Heart left ventricle (tissue), 16 donors: Measurements from ENCODE around the gene GET4. TPM values are rescaled to one million over a fixed set of nuclear protein-coding genes. Genes with fewer than 3 reads are reported as not detected.
A peak's percentile ranks its signal among the peaks of the same experiment; 100 is the strongest.

Experiments
- ATAC-seq, 4 donors: fragments of 200-7000 bp; cut with Tn5 transposase; one replicate each; pipeline ENCODE4 v1.9.1; 2020 to 2022; ENCODE audit warnings: moderate library complexity in 4 of 4, mild to moderate bottlenecking in 3 of 4, moderate number of reproducible peaks in 1 of 4
- DNase-seq, 5 donors: peaks; one replicate each; pipeline ENCODE4 v3.0.0-alpha.2; 2020
- H3K27ac ChIP-seq, 12 donors: fragments of 200-600 bp; sonication (generic) in 4 of 12; one replicate each; pipeline versions ENCODE4 v1.5.0 to v1.8.0; 2016 to 2022; ENCODE audit warnings: mild to moderate bottlenecking in 2 of 12
- H3K27me3 ChIP-seq, 9 donors: fragments of 200-600 bp; sonication (generic) in 2 of 9; one replicate each; pipeline versions ENCODE4 v1.5.1 to v1.8.0; 2016 to 2022; ENCODE audit warnings: mild to moderate bottlenecking in 3 of 9
- H3K36me3 ChIP-seq, 9 donors: fragments of 200-600 bp; sonication (generic) in 2 of 9; one replicate each; pipeline versions ENCODE4 v1.5.0 to v1.8.0; 2018 to 2022; ENCODE audit warnings: mild to moderate bottlenecking in 2 of 9
- H3K4me1 ChIP-seq, 12 donors: fragments of 200-600 bp; sonication (generic) in 4 of 12; one replicate each; pipeline versions ENCODE4 v1.5.0 to v1.8.0; 2016 to 2022; ENCODE audit warnings: mild to moderate bottlenecking in 3 of 12
- H3K4me3 ChIP-seq, 12 donors: fragments of 200-600 bp; sonication (generic) in 4 of 12; one replicate each; pipeline versions ENCODE4 v1.5.0 to v1.8.0; 2017 to 2022; ENCODE audit warnings: mild to moderate bottlenecking in 9 of 12, moderate library complexity in 4 of 12
- H3K9me3 ChIP-seq, 12 donors: fragments of 200-600 bp; sonication (generic) in 4 of 12; one replicate each; pipeline versions ENCODE4 v1.5.0 to v1.8.0; 2016 to 2022; ENCODE audit warnings: mild to moderate bottlenecking in 1 of 12
- CTCF ChIP-seq, 12 donors: fragments of 200-600 bp; sonication (generic) in 4 of 12; IDR thresholded peaks; one replicate each; pipeline versions ENCODE4 v1.5.0 to v1.8.0; 2018 to 2022; ENCODE audit warnings: antibody characterized with exemption in 12 of 12, mild to moderate bottlenecking in 5 of 12
- POLR2A ChIP-seq, 2 donors: fragments of 450-650 bp; IDR thresholded peaks; one replicate each; pipeline ENCODE4 v1.6.1; 2017; ENCODE audit warnings: antibody characterized with exemption in 2 of 2, mild to moderate bottlenecking in 2 of 2, moderate library complexity in 2 of 2
- WGBS, 4 donors: extraction: QIAGEN DNeasy Blood & Tissue Kit in 2 of 4; methylation state at CpG; one replicate each; pipeline versions ENCODE4 v1.1.5 to v1.1.7; 2013 to 2018; 5-methylcytosine and 5-hydroxymethylcytosine counted together
- intact Hi-C, 10 donors: fragments of 100-400 bp; cut with DNase I; formaldehyde crosslinking; loops; one replicate each; pipeline versions ENCODE4 v1.11.1 to v1.14.2; 2022
- polyA plus RNA-seq, 2 donors: library from polyadenylated mRNA; stranded (reverse); fragments of 200-250 nt; gene quantifications; one replicate each; pipeline ENCODE4 v1.2.3, GENCODE V29; 2013
- total RNA-seq, 9 donors: library from RNA; depleted of rRNA in 2 of 9; stranded (reverse); fragments of >200 nt in 2 of 9; fragmentation: NEBNext Ultra II Directional in 3 of 9; extraction: Animal tissue kit (Norgen Biotek cat#: 25700) in 3 of 9; gene quantifications; one replicate each; pipeline versions ENCODE4 v1.1.0 to v1.2.4, GENCODE V29; 2016 to 2023
- donor health status: ischemic (EF 13 %, LVEDD 7.1; RV severe dilation, severe dysfunction).
- donor health status: healthy with polysubstance abuse.
- donor health status: DM: no; HTN: yes; CAD: no.
- donor health status: DM: no; HTN: no; CAD: no.
- donor health status: ischemic (EF 25% LVEDD 6.9; RV normal size, moderate dysfunction).
- donor health status: ischemic (EF 25% LVEDD 5.7; RV mildly dilated, moderate dysfunction).
- donor health status: healthy.
- donor health status: DM: yes; HTN: yes; CAD: no.
- donor health status: ischemic (EF 35%, LVEDD 5.7; RV mildly dilated, moderate dysfunction).
- donor health status: nonischemic (EF 11% LVEDD 7.7; RV severe dilation, severe dysfunction).
- donor health status: DM: yes; HTN: yes; CAD: no.
- donor health status: PGD.
- donor health status: ischemic (EF 29% LVEDD 5.4; RV normal size, mild dysfunction).
- donor health status: nonischemic (EF 23%, LVEDD 6.1; RV moderate dilation, normal function).

Gene GET4
- total and polyA plus RNA-seq, 11 donors, result 14.6 to 34.1 (median 19.7) TPM

GRCh38 chr7:884191-885003 is 8.0 kb downstream of the GET4 start:
- no peak for ATAC-seq
- WGBS, 4 donors, result 87 to 93% (median 89%) methylated on average over 24 to 31 of the region's 31 CpGs
- H3K36me3 ChIP-seq, result peaks cover 0 to 36% (median 30%) of the 10 kb centered on the region in 9 donors
- TF ChIP-seq POLR2A (IDR thresholded peaks at IDR 0.05) (no peak), CTCF (IDR thresholded peaks at IDR 0.05) (no peak)
- H3K9me3 ChIP-seq, result no peaks in the 10 kb centered on the region
- H3K27ac ChIP-seq, result no peak overlapping the region
- no peaks in the 10 kb centered on the region for H3K27me3 ChIP-seq
- peak in 4 of 5 donors; percentile 15 to 55 (median 35) for DNase-seq
- H3K4me3 ChIP-seq, result no peak overlapping the region
- intact Hi-C loops, result no loop called here
- peaks cover 0 to 70% (median 39%) of the 10 kb centered on the region in 12 donors for H3K4me1 ChIP-seq

GRCh38 chr7:885261-885892 is 9.0 kb downstream of the GET4 start:
- no peak overlapping the region for H3K4me3 ChIP-seq
- peak in 4 of 5 donors; percentile 16 to 61 (median 22) for DNase-seq
- no peak for ATAC-seq
- H3K27me3 ChIP-seq, result no peaks in the 10 kb centered on the region
- H3K36me3 ChIP-seq, result peaks cover 0 to 37% (median 31%) of the 10 kb centered on the region in 9 donors
- intact Hi-C loops, result no loop called here
- TF ChIP-seq POLR2A (IDR thresholded peaks at IDR 0.05) (no peak), CTCF (IDR thresholded peaks at IDR 0.05) (no peak)
- H3K27ac ChIP-seq, result no peak overlapping the region
- WGBS, 4 donors, result 84 to 87% (median 85%) methylated on average over 14 to 25 of the region's 25 CpGs
- H3K9me3 ChIP-seq, result no peaks in the 10 kb centered on the region
- H3K4me1 ChIP-seq, result peaks cover 0 to 60% (median 29%) of the 10 kb centered on the region in 12 donors

GRCh38 chr7:885893-886625 is 9.7 kb downstream of the GET4 start:
- intact Hi-C loops, result no loop called here
- H3K36me3 ChIP-seq, result peaks cover 0 to 44% (median 37%) of the 10 kb centered on the region in 9 donors
- peaks cover 0 to 54% (median 25%) of the 10 kb centered on the region in 12 donors for H3K4me1 ChIP-seq
- TF ChIP-seq CTCF (IDR thresholded peaks at IDR 0.05) (no peak), POLR2A (IDR thresholded peaks at IDR 0.05) (no peak)
- no peak overlapping the region for H3K4me3 ChIP-seq
- peak in 3 of 5 donors; percentile 20 to 52 (median 22) for DNase-seq
- 84 to 94% (median 88%) methylated on average over 21 to 30 of the region's 30 CpGs for WGBS, 4 donors
- no peaks in the 10 kb centered on the region for H3K27me3 ChIP-seq
- H3K27ac ChIP-seq, result peak overlapping the region in 5 of 12 donors; percentile 27 to 73 (median 39)
- no peak for ATAC-seq
- H3K9me3 ChIP-seq, result no peaks in the 10 kb centered on the region
